ENCODE data around the gene FILIP1. TPM values are rescaled to one million over a fixed set of nuclear protein-coding genes. Genes with fewer than 3 reads are reported as not detected.

The FILIP1 gene
- total RNA-seq = 5.2 and 7.3 TPM in 2 replicates

GRCh38 chr6:75493400-75494064, at the start of gene FILIP1:
Gene FILIP1, minus strand, starts transcription at chr6:75493800. Its CDS starts 78,828 bp downstream, at chr6:75414972.

GRCh38 chr6:75284632-75285282, 208.8 kb downstream of the FILIP1 start, which contains the start of gene TMEM30A:
Gene TMEM30A, minus strand, starts transcription at chr6:75284792. Its CDS starts 154 bp downstream, at chr6:75284638.

GRCh38 chr6:75243333-75244062, 250.1 kb downstream of the FILIP1 start, which contains the start of gene COX7A2:
Gene COX7A2, minus strand, starts transcription at chr6:75243801. Its CDS starts 67 bp downstream, at chr6:75243734.

Other genes starting within 250 kb of the FILIP1 start
- gene COX7A2, start 250.0 kb downstream of the FILIP1 start, total RNA-seq = 122 and 170 TPM in 2 replicates
- gene TMEM30A, start 209.0 kb downstream of the FILIP1 start, total RNA-seq = 169 and 178 TPM in 2 replicates
- 56.8 and 63.7 TPM in 2 replicates for gene SENP6, start 108.1 kb upstream of the FILIP1 start, total RNA-seq